Measurements from ENCODE around the gene PIM1.
"Not testable (repeated sequence)": the region's sequence is repeated elsewhere in the genome, so short reads cannot be mapped to it uniquely, and the experiment has no call there.

PIM1 gene

DNA sequence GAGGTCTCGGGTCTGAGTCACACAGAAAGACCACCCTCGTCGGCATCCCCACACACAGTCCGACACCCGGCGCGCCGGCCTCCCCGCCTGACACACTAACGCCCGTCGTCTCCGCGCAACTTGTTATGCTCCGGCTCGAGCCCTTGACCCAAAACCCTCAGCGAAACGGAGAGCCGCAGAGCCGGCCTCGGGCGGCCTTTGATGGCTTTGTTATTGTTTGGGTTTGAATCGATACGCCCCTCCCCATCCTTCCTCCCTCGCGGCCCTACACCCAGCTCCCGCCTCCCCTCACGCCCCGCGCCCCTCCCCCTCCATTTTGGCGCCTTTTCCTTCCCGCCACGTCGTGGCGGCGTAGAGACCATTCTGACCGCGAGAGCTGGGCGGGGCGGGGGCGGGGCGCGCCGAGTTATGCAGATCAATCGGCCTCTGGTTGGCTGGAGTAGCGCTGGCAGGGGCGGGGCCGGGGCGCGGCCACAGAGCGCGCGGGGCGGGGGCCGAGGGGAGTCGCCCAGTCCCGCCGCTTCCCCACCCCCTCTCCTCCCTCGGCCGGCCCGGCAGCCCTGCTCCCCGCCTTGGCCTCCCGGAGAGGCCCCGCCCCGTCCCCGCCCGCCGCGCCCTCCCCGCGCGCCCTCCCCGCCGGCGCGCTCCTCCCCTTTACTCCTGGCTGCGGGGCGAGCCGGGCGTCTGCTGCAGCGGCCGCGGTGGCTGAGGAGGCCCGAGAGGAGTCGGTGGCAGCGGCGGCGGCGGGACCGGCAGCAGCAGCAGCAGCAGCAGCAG lies at the start of gene PIM1:
Gene PIM1, plus strand, starts transcription at position 657 of the 777 bp plus-strand sequence. CDS start 424 bp downstream, outside the sequence.
- peak; percentile 95 to 97 for DNase-seq

DNA sequence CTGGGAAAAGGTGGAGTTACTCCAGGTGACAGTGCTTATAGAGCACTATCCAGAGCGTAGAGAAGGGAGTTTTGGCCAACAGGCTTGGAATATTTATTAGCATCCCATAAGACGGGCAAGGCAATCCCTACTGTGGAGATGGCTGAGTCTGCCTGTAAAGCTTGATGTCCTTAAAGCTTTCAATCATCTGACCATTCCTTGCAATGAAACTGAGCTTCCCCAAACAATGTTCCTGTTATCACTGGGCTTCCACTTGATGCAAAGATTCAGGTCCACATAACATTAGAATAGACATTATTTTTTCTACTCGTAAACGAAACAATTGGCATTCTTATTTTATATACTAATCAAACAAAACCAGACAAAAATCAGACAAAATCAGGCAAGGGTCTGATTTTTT lies 48.4 kb upstream of the PIM1 start:
- no peak for DNase-seq

DNA sequence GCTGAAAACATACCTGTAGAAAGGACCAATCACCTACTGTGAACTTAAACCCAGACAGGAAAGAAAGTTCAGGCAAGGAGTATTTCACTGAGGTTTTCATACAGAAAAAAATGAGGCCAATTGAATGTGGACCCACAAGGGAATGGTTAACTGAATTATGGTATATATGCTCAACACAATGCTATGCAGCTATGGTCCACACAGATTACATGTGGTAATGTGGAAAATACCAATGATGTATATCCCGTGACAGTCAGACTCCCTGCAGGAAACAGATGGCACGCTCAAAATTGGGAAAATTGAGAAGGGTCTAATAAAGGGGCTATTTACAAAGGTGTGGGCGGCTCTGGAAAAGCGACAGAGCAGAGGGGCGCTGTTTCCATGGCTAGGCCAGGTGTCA lies 47.1 kb upstream of the PIM1 start:
- DNase-seq, result no peak

- DNase-seq, result no peak
These were observed 45.8 kb upstream of the PIM1 start for GRCh38 chr6:37123957-37124729.

DNA sequence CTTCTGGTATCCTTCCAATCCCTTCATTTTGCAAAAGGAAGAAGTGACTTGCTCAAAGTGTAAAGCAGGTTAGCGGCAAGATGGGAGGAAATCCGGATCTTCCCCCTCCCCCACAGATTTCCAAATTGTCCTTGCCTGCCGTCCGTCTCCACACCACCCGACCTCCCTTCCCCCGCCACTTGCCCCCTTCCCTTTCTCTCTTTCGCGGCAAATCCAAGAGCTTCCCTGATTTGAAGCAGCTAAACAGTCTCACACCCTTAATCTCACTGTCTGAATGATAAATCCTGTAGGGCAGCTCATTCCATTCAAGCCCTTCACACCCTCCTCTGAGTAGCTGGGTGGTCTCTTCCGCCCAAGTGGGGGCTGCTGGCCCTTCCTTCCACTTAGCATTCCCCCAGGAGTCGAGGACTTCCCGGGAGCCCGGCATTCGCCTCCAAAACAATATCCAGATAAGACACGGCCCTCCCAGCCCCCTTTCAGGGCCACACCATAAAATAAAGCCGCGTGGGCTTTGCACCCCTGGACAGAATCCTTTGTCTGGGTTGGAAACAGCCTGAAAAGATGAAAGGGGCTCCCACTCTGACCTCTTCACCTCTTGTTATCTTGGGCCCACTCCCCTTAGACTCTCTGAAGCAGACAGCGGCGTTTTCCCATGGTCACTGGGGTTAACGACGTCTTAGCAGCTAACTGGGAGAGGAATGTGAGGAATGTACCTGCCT lies 44.0 kb upstream of the PIM1 start:
- no peak for DNase-seq

DNA sequence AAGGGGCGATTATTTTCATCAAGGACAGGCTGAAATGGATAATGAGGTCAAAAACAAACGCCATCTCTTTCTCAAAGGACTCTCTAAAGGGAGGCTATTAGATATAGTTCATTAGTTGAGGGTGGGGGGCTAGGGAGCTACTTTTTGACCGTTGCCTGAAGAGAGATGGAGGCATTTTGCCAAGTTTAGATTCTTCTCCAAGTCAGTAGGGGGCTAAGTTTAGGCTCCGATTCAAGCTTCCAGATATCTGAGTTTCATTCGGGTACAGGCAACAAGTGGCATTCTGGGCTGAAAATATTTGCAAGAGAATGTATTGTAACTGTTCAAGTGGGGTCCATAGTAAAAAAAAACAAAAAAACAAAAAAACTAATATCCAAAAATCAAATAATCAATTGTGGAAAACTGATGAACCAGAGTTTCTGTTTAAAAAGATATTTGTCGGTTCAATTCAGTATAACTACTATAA lies 43.4 kb upstream of the PIM1 start:
- no peak for DNase-seq

GRCh38 chr6:37126961-37127616 lies 42.9 kb upstream of the PIM1 start:
- no peak for DNase-seq

GRCh38 chr6:37127961-37128862 lies 41.7 kb upstream of the PIM1 start:
- no peak for DNase-seq

GRCh38 chr6:37128863-37129443 lies 41.0 kb upstream of the PIM1 start:
- DNase-seq, result not testable (repeated sequence)

DNA sequence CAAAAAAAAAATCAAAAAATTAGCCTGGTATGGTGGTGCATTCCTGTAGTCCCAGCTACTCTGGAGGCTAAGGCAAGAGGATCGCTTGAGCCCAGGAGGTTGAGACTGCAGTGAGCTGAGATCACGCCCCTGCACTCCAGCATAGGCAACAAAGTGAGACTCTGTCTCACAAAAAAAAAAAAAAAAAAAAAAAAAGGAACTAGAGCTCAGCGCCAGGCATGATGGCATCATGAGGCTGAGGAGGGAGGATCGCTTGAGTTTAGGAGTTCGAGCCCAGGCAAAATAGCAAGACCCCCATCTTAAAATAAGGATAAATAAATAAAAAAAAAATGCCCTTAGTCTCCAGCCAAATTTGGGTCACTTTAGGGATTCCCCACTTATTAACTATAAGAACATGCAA lies 40.4 kb upstream of the PIM1 start:
- no peak for DNase-seq

GRCh38 chr6:37130704-37131103 lies 39.2 kb upstream of the PIM1 start:
- no peak for DNase-seq

DNA sequence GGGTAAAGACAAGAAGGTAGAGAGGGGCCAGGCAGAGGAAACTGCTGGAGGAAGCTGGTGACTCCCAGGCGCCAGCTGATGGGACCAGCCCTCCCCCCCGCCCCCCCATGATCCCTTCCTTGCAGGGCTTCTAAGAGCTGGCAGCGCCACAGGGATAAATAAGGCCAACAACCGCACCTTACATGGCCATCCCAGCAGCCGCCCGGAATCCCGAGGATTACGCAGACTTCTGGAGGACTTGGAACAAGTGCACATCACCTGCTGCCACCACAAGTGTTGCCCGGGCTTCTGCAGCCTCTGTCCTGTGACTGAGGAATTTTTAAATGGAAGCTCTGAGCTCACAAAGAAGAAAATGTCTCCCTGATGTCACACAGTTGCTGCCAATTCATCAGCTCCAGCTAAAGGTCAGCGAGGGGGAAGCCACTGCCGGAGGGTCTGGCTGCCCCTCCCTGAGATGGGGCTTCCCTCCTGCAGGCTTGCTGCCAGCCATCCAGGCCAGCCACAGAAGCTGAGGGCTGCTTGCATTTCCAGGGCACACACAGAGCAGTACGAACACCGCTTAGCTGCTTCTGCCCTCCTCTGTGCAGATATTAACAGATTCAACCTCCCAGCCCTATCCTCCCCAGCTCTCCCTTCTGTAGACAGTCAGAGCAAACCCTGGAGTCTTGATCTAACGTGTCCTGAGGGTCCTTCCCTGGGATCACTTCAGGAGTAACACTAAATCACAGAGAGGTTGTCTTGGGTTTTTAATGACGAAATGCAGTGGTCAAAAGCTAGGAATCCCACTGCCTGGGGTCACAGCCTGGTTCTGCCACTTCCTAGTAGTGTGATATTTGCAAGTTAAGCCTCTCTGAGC lies 38.6 kb upstream of the PIM1 start:
- DNase-seq, result peak in 1 of 2 experiments; percentile 2

- DNase-seq, result no peak
These were observed 38.0 kb upstream of the PIM1 start for GRCh38 chr6:37131960-37132253.

GRCh38 chr6:37134036-37134395 lies 35.9 kb upstream of the PIM1 start:
- DNase-seq, result no peak

GRCh38 chr6:37134396-37135191 lies 35.4 kb upstream of the PIM1 start:
- no peak for DNase-seq

- DNase-seq, result no peak
These were observed 33.9 kb upstream of the PIM1 start for GRCh38 chr6:37135835-37136694.

DNA sequence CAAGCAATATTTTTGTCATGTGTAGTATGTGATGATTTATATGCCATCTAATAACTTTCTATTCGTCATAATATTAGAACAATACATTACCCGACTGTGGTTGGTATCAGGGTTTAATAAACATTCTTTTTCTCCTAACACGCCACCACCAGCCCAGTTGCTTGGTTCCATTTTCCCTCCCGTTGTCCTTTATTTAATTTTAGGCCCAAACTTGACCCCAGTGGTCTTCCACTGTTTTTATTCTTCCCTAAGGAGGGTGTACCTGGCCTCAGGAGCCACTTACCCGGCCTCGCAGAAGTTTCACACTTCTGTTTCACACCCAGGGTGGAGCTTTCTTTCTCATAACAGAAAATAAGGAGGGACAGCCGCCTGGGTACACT lies 33.1 kb upstream of the PIM1 start:
- DNase-seq, result no peak

- no peak for DNase-seq
These were observed 32.5 kb upstream of the PIM1 start for GRCh38 chr6:37137201-37138090.

Measured in NCI-H187 (cell line).